NCI-H146 treated with DMSO at 0.1 percent for 48 hours (cell line): ENCODE data around the gene ASPM.
"Not testable (repeated sequence)": the region's sequence is repeated elsewhere in the genome, so short reads cannot be mapped to it uniquely, and the experiment has no call there.

ENCODE experiments used
- DNase-seq: peaks from one replicate; lab custom pipeline; 2025; ENCODE audit not compliant: unreplicated experiment; lab: John Stamatoyannopoulos, UW

The ASPM gene

GRCh38 chr1:197145446-197146024 lies 934 bp downstream of the ASPM start:
- DNase-seq, result no peak

- DNase-seq, result no peak
Observed at GRCh38 chr1:197144570-197145325, 1.7 kb downstream of the ASPM start.

GRCh38 chr1:197143276-197143675 lies 3.2 kb downstream of the ASPM start:
- no peak for DNase-seq

GRCh38 chr1:197141575-197141974 lies 4.9 kb downstream of the ASPM start:
- DNase-seq, result no peak

- DNase-seq, result no peak
Observed at GRCh38 chr1:197140121-197140520, 6.3 kb downstream of the ASPM start.

GRCh38 chr1:197139169-197139568 lies 7.3 kb downstream of the ASPM start:
- DNase-seq, result no peak

GRCh38 chr1:197137322-197137721 lies 9.1 kb downstream of the ASPM start:
- DNase-seq, result no peak

GRCh38 chr1:197130677-197131304 lies 15.7 kb downstream of the ASPM start:
- no peak for DNase-seq

GRCh38 chr1:197129698-197130097 lies 16.8 kb downstream of the ASPM start:
- DNase-seq, result no peak

- no peak for DNase-seq
Observed at GRCh38 chr1:197127246-197127912, 19.1 kb downstream of the ASPM start.

- no peak for DNase-seq
Observed at GRCh38 chr1:197126691-197127090, 19.8 kb downstream of the ASPM start.

GRCh38 chr1:197124376-197124775 lies 22.1 kb downstream of the ASPM start:
- no peak for DNase-seq

- DNase-seq, result no peak
Observed at GRCh38 chr1:197116156-197116555, 30.3 kb downstream of the ASPM start.

- DNase-seq, result no peak
Observed at GRCh38 chr1:197106869-197107268, 39.6 kb downstream of the ASPM start.

- no peak for DNase-seq
Observed at GRCh38 chr1:197103300-197103699, 43.2 kb downstream of the ASPM start.

- no peak for DNase-seq
Observed at GRCh38 chr1:197101978-197102377, 44.5 kb downstream of the ASPM start.

GRCh38 chr1:197100677-197101076 lies 45.8 kb downstream of the ASPM start:
- DNase-seq, result no peak

GRCh38 chr1:197099444-197099843 lies 47.0 kb downstream of the ASPM start:
- no peak for DNase-seq

- DNase-seq, result not testable (repeated sequence)
Observed at GRCh38 chr1:197096971-197097370, 49.5 kb downstream of the ASPM start.

GRCh38 chr1:197096137-197096536 lies 50.3 kb downstream of the ASPM start:
- no peak for DNase-seq

- DNase-seq, result no peak
Observed at GRCh38 chr1:197093226-197093885, 53.1 kb downstream of the ASPM start.
